GM21515 (cell line): ENCODE results near the gene VPS33A.
"Not testable (repeated sequence)": the region's sequence is repeated elsewhere in the genome, so short reads cannot be mapped to it uniquely, and the experiment has no call there.

Experiments
- ATAC-seq: cut with Tn5 transposase; IDR thresholded peaks from one replicate; pipeline ENCODE4 v1.9.1; 2021; ENCODE audit not compliant: unreplicated experiment

Gene VPS33A

GRCh38 chr12:122205053-122205925 is 61.0 kb downstream of the VPS33A start:
- no peak for ATAC-seq

GRCh38 chr12:122204167-122205052 is 61.9 kb downstream of the VPS33A start:
- peak; percentile 28 for ATAC-seq

- peak; percentile 50 for ATAC-seq
Observed at GRCh38 chr12:122203301-122204166, 62.8 kb downstream of the VPS33A start, which contains the start of gene B3GNT4. B3GNT4 (plus strand) TSS chr12:122203709; CDS start chr12:122204619, 910 bp downstream.

GRCh38 chr12:122202811-122203210 is 63.5 kb downstream of the VPS33A start:
- ATAC-seq: not testable (repeated sequence)

- ATAC-seq: no peak
Observed at GRCh38 chr12:122202017-122202416, 64.3 kb downstream of the VPS33A start.

- ATAC-seq: no peak
Observed at GRCh38 chr12:122201381-122201780, 64.9 kb downstream of the VPS33A start.

GRCh38 chr12:122200541-122201175 is 65.6 kb downstream of the VPS33A start:
- no peak for ATAC-seq

GRCh38 chr12:122199484-122200355 is 66.6 kb downstream of the VPS33A start:
- ATAC-seq: no peak

- no peak for ATAC-seq
Observed at GRCh38 chr12:122197612-122197966, 68.7 kb downstream of the VPS33A start.

GRCh38 chr12:122195405-122195804 is 70.9 kb downstream of the VPS33A start:
- no peak for ATAC-seq

GRCh38 chr12:122194804-122195203 is 71.5 kb downstream of the VPS33A start:
- no peak for ATAC-seq

GRCh38 chr12:122192441-122192840 is 73.9 kb downstream of the VPS33A start:
- no peak for ATAC-seq

GRCh38 chr12:122190842-122191668 is 75.2 kb downstream of the VPS33A start:
- no peak for ATAC-seq

GRCh38 chr12:122189626-122190475 is 76.4 kb downstream of the VPS33A start:
- no peak for ATAC-seq

- ATAC-seq: no peak
Observed at GRCh38 chr12:122187466-122187865, 78.8 kb downstream of the VPS33A start.

GRCh38 chr12:122185494-122186082 is 80.7 kb downstream of the VPS33A start:
- no peak for ATAC-seq

GRCh38 chr12:122185079-122185478 is 81.2 kb downstream of the VPS33A start:
- no peak for ATAC-seq
